WERI-Rb-1 (cell line): ENCODE results near the gene HMGA1.

ENCODE experiments used
- DNase-seq: peaks from one replicate; pipeline ENCODE4 v3.0.0-alpha.2; 2020
- H3K27ac ChIP-seq: fragments of 250-450 bp; sonication (Bioruptor Pico); 2 replicates; pipeline ENCODE4 v1.5.1; 2020; ENCODE audit warnings: mild to moderate bottlenecking, moderate library complexity
- H3K27me3 ChIP-seq: fragments of 250-450 bp; sonication (Bioruptor Pico); 2 replicates; pipeline ENCODE4 v1.5.1; 2021; ENCODE audit warnings: mild to moderate bottlenecking, low read depth, moderate library complexity; ENCODE audit not compliant: insufficient read depth, severe bottlenecking
- H3K36me3 ChIP-seq: fragments of 250-450 bp; sonication (Bioruptor Pico); 2 replicates; pipeline ENCODE4 v1.5.1; 2020; ENCODE audit warnings: mild to moderate bottlenecking, moderate library complexity
- H3K4me3 ChIP-seq: 2 replicates; pipeline ENCODE4 v1.5.1; 2011; ENCODE audit warnings: low read depth, mild to moderate bottlenecking, control low read depth, low read length
- H3K9me3 ChIP-seq: fragments of 250-450 bp; sonication (Bioruptor Pico); 2 replicates; pipeline ENCODE4 v1.5.1; 2021; ENCODE audit warnings: mild to moderate bottlenecking, moderate library complexity; ENCODE audit not compliant: severe bottlenecking
- CTCF ChIP-seq: IDR thresholded peaks from 2 replicates; pipeline ENCODE4 v1.5.1; 2011; ENCODE audit warnings: low read depth, mild to moderate bottlenecking, control low read depth, inconsistent platforms, low read length

Gene HMGA1

GRCh38 chr6:34226731-34227586, 9.7 kb upstream of the HMGA1 start:
- Histone ChIP-seq H3K36me3 (no peaks in the 10 kb centered on the region), H3K9me3 (no peaks in the 10 kb centered on the region), H3K4me3 (no peak overlapping the region), H3K27ac (peak overlapping the region; percentile 1; the same call in 1 of the 2 replicates), H3K27me3 (no peaks in the 10 kb centered on the region)
- TF ChIP-seq CTCF: peak; percentile 19; the same call in 1 of the 2 replicates
- no peak for DNase-seq

GRCh38 chr6:34227761-34228421, 8.8 kb upstream of the HMGA1 start:
- Histone ChIP-seq H3K9me3 (no peaks in the 10 kb centered on the region), H3K4me3 (no peak overlapping the region), H3K27me3 (no peaks in the 10 kb centered on the region), H3K36me3 (no peaks in the 10 kb centered on the region), H3K27ac (no peak overlapping the region)
- no peak for TF ChIP-seq CTCF
- no peak for DNase-seq

GRCh38 chr6:34229877-34230276, 6.8 kb upstream of the HMGA1 start:
- no peaks in the 10 kb centered on the region for H3K36me3 ChIP-seq
- H3K9me3 ChIP-seq: no peaks in the 10 kb centered on the region
- TF ChIP-seq CTCF: no peak
- DNase-seq: no peak
- H3K4me3 ChIP-seq: no peak overlapping the region
- no peak overlapping the region for H3K27ac ChIP-seq
- H3K27me3 ChIP-seq: no peaks in the 10 kb centered on the region

- DNase-seq: no peak
- Histone ChIP-seq H3K4me3 (no peak overlapping the region), H3K9me3 (no peaks in the 10 kb centered on the region), H3K27ac (no peak overlapping the region), H3K27me3 (no peaks in the 10 kb centered on the region), H3K36me3 (no peaks in the 10 kb centered on the region)
- no peak for TF ChIP-seq CTCF
Measured at GRCh38 chr6:34230653-34231371, 5.9 kb upstream of the HMGA1 start.

- DNase-seq: no peak
- Histone ChIP-seq H3K9me3 (no peaks in the 10 kb centered on the region), H3K36me3 (no peaks in the 10 kb centered on the region), H3K27me3 (no peaks in the 10 kb centered on the region), H3K4me3 (no peak overlapping the region), H3K27ac (no peak overlapping the region)
- TF ChIP-seq CTCF: no peak
Measured at GRCh38 chr6:34231566-34232336, 4.9 kb upstream of the HMGA1 start.
